NCI-H1105 (cell line): ENCODE data around the gene C19orf85.

Experiments
- DNase-seq: peaks from one replicate; lab custom pipeline; 2025; lab: John Stamatoyannopoulos, UW

Gene C19orf85

GRCh38 chr19:55489711-55490477, 25.3 kb upstream of the C19orf85 start:
- no peak for DNase-seq

- DNase-seq = no peak
These were observed 24.6 kb upstream of the C19orf85 start for GRCh38 chr19:55488986-55489710.

DNA sequence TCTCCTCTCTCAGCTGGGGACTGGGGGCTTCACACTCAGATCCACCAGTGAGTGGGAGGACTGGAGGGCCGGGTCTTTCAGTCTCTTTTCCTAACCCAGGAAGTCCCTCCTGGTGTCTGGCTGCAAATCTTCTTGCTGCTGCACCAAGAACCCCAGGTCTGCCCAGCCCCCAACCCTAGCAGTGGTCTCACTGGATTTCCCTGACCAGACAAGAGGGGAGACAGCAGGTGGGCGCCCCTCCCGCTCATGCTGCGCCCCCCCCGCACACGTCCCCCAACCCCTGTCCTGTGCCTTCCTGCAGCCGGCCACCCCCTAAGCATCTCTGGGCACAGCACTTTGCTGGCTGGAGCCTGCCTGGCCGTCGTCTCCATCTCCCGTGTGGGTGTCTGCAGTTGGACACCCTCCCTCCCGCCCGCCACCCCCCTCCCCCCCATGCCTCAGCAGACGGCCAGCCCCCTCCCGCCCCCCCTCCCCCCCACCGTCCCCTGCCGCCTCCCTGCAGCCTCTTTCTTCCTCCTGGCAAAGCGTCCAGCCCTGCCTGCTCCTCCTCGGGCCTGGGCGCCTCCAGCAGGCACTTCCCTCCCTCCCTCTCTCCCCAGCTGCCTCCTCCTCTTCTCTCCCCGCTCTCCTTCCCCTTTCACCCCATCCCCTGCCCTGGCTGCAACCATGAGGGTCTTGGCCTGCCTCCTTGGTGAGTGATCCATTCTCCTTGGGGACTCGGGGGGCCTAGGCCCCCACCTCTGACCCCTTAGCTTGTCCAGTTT, 23.6 kb upstream of the C19orf85 start, which contains the start of gene SSC5D:
Gene SSC5D, plus strand, starts transcription at position 513 of the 764 bp plus-strand sequence. Its CDS starts 154 bp downstream, at position 667.
- DNase-seq = no peak

DNA sequence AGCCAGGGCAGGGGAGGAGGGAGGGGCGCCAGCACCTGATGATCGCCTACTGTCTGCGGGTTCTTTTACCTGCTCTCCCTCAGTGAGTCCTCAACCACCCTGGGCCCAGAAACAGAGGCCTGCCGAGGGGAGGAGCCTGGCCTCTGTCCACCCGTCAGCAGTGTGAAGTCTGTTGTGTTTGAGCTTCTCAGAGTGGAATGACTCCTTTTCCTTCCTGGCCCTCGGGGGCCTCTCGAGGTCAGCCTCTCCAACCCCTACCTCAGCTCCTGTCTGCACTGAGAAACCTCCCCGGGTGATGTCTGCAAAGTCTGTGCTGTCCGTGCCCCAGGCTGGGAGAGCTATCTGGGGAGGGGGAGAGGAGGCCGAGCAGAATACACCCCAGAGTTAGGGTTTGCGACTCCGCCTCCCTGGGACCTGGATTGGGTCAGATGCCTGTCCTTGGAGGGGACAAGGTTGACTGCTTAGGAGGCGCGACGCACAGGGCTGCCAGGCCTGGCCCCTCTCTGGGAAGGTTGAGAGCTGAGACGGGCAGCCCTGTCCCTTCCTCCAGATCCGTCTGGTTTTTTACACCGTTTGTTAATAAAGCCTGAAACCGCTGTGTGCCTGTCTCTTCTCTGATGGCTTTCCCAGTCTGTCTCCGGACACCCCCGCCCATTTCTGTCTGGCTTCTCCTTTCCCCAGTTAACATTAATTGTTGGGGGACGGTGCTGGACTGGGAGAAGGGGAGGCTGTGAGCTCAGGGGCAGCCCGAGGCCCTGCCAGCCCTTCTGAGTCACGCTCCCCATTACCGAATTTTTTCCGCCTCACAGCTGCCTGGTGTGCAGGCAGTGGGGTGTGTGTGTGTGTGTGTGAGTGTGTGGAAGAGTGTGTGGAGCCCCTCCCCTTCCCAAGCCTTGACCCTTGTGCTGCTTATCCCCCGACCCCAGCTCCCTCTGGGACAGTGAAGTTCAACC, 22.7 kb upstream of the C19orf85 start:
- DNase-seq = no peak

DNA sequence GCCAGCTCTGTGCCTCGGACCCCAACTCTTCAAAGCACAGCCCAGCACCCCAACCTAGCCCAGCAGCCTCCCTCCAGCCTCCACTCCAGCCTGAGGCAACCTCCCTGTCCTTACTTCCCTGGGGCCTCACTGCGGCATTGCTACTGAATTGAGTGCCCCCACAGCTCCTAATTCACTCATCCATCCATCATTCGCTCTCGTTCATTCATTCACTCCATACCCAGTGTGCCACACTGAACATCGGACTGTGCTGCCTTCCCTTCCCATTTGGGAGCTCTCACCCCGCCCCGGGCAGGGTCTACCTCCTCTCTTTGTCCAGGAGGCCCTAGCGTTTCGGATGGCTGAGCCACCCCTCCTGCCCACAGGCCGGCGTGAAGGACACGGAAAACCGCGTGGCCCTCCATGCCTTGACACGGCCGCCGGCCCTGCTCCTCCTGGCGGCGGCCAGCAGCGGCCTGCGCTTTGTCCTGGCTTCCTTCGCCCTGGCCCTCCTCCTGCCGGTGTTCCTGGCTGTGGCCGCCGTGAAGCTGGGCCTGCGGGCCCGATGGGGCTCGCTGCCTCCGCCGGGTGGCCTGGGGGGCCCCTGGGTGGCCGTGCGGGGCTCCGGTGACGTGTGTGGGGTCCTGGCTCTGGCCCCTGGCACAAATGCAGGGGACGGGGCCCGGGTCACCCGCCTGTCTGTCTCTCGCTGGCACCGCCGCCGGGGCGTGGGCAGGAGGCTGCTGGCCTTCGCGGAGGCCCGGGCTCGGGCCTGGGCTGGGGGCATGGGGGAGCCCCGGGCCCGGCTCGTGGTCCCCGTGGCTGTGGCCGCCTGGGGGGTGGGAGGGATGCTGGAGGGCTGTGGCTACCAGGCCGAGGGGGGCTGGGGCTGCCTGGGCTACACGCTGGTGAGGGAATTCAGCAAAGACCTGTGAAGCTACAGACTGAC, 21.8 kb upstream of the C19orf85 start:
- no peak for DNase-seq

- DNase-seq = no peak
These were observed 21.0 kb upstream of the C19orf85 start for GRCh38 chr19:55485439-55486011.

DNA sequence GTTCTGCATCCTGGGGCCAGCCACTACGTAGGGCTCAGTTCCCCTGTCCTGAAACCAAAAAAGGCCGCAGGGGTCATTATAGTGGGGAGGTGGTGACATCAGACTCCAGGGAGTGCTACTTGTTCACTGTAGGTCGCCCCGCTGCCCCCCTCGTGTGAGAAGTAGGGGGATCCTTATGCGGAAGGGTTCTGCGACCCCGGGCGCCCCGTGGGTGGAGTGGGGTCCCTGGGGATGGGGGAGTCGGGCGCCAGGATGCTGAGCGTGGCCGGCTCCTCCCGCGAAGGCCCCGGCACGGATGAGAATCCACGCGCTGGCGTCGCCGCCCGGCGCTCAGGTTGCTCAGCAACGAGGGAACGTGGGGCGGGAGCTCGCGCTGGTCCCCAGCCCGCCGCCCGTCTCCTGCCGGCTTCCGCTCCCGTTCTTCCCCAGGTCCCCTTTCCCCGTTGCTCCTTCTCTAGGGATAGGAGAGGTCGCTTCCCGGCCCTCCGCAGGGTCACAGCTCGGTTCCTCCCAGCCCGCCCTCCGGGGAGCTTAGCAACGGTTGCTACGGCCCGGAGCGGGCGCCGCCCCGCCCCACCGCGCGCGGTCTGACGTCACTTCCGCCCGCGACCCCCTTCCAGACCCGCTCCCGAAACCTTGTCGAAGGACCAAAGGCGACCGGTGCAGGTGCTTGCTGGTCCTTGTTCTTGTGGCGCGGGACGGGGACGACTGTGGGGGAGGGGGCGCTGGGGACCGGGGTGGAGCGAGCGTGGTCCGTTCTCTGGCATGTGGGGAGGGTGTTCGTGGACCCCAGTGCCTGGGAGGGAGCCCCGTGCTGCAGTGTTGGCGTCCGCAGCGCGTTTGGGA, 20.3 kb upstream of the C19orf85 start, which contains the start of gene NAT14:
Gene NAT14, plus strand, starts transcription at position 596 of the 846 bp plus-strand sequence. CDS start 521 bp downstream, outside the sequence.
- DNase-seq = peak; percentile 76

- no peak for DNase-seq
These were observed 19.4 kb upstream of the C19orf85 start for GRCh38 chr19:55483706-55484592.

GRCh38 chr19:55482967-55483705, 18.6 kb upstream of the C19orf85 start:
- no peak for DNase-seq

- no peak for DNase-seq
These were observed 17.8 kb upstream of the C19orf85 start for GRCh38 chr19:55482156-55482961.

DNA sequence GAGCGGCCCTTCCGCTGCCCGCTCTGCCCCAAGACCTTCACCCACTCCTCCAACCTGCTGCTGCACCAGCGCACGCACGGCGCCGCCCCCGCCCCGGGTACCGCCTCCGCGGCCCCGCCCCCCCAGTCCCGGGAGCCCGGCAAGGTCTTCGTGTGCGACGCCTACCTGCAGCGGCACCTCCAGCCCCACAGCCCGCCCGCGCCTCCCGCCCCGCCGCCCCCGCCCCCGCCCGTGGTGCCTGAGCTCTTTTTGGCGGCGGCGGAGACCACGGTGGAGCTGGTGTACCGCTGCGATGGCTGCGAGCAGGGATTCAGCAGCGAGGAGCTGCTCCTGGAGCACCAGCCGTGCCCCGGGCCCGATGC, 17.2 kb upstream of the C19orf85 start:
- no peak for DNase-seq

DNA sequence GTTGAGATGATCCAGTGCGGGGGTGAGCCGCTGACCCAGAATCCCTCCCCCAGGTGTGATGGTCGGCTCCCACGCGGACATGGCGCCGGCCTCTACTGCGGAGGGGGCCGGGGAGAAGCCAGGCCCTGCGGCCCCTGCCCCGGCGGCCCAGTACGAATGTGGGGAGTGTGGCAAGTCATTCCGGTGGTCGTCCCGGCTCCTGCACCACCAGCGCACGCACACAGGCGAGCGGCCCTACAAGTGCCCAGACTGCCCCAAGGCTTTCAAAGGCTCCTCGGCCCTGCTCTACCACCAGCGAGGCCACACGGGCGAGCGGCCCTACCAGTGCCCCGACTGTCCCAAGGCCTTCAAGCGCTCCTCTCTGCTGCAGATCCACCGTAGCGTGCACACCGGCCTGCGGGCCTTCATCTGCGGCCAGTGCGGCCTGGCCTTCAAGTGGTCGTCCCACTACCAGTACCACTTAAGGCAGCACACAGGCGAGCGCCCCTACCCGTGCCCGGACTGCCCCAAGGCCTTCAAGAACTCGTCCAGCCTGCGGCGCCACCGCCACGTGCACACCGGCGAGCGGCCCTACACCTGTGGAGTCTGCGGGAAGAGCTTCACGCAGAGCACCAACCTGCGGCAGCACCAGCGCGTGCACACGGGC, 16.7 kb upstream of the C19orf85 start:
- DNase-seq = no peak

GRCh38 chr19:55479451-55480230, 15.1 kb upstream of the C19orf85 start:
- DNase-seq = no peak

DNA sequence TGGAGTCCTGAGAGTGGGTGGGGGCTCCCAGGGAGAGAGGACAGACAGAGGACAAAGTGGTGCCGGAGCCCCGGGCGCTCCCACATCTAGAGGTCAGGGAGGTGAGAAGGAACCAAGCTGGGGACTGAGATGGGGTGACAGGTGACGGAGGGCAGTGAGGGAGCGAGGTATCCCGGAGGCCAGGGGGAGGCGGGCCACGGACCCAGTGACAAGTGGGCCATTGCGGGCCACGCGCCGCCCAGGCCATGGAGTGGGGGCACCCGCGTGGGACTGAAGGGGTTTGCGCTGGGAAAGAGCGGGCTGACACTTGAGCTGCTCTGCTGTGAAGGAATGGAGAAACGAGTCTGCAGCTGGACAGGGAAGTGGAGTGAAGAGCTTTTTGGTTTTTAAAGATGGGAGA, 14.5 kb upstream of the C19orf85 start:
- DNase-seq = no peak

DNA sequence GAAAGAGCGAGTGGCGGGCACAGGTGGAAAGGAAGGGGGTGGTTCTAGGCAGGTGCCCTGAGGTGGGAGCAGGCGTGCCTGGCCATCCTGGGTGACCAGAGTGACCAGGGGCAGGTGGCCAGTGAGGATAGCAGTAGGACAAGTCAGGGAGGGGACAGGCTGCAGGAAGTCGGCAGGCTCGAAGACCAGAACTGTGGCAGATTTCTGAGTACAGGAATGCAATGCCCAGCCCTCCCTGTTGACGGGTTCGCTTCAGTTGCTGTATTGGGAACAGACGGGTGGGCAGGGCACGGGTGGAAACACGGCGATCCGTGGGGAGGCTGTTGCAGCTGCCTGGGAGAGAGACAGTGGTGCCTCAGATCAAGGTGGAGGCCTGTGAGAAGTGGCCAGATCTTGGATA, 13.8 kb upstream of the C19orf85 start:
- no peak for DNase-seq
